GM12873 (cell line): ENCODE data around the gene KCNMA1.

ENCODE experiments used
- TF ChIP-seq, protein P1 (sequence below): IDR thresholded peaks from 2 replicates; pipeline ENCODE4 v1.5.1; 2012; ENCODE audit warnings: low read depth, mild to moderate bottlenecking, moderate library complexity, low read length, control low read depth; ENCODE audit not compliant: insufficient read depth; ENCODE audit errors: missing control alignments

Gene KCNMA1

DNA sequence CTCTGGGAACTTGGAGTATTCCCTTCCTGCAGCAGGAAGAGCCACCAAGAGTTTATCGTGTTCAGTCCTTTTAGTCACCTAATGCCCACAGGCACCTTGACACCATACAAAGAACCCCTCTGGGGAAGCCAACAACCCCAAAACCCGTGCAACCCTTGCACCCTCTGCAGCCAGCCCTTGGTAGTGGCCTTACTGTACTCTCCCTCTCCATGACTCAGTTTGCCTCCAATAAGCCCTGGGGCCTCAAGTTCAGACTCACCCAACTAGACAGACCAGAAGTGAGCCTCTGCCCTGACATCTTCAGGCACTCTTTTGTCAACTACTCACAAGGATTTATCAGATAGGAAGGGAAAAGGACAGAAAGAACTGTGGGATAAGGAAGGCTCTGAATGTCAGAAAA is 30.9 kb downstream of the KCNMA1 start:
- TF ChIP-seq, protein P1, sequence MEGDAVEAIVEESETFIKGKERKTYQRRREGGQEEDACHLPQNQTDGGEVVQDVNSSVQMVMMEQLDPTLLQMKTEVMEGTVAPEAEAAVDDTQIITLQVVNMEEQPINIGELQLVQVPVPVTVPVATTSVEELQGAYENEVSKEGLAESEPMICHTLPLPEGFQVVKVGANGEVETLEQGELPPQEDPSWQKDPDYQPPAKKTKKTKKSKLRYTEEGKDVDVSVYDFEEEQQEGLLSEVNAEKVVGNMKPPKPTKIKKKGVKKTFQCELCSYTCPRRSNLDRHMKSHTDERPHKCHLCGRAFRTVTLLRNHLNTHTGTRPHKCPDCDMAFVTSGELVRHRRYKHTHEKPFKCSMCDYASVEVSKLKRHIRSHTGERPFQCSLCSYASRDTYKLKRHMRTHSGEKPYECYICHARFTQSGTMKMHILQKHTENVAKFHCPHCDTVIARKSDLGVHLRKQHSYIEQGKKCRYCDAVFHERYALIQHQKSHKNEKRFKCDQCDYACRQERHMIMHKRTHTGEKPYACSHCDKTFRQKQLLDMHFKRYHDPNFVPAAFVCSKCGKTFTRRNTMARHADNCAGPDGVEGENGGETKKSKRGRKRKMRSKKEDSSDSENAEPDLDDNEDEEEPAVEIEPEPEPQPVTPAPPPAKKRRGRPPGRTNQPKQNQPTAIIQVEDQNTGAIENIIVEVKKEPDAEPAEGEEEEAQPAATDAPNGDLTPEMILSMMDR: no peak

- TF ChIP-seq, protein P1: no peak
These were observed 32.1 kb downstream of the KCNMA1 start for GRCh38 chr10:77605466-77605865.

DNA sequence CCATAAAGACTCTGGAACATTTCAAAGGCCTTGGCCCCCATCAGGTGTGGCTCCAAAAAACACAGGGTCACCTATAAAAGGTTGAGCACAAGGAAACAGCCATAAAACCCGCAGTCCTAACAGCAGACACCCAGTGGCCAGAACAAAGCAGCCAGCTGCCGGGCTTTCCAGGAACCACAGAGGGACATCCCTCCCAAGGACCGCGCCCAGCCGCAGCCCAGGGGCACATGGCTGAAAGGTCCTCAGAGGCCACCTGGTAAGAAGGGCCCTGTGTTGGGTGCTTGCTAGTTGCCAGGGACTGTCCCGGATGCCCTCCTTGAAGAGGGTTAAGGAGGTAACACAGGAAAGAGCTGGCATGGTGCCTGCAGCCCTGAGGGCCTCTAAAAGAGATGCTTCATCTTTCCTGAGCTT is 32.7 kb downstream of the KCNMA1 start:
- TF ChIP-seq, protein P1: no peak

GRCh38 chr10:77604063-77604462 is 33.5 kb downstream of the KCNMA1 start:
- TF ChIP-seq, protein P1: no peak

DNA sequence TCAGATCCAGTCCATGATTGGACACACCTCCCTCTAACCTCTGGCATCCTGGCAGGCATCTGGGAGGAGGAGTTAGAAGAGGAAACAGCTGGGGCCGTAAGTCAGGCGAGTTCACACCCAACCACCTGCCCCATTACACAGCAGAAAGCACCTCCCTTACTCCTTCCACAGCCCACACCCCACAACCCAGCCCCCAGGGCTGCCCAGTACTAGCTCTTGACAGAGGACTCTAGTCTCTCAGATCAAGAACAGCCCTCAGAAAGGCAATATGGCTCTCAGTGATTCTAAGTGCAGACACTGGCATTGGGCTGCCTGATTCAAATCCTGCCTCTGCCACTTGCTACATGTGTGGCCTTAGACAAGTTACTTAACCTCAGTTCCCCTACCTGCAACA is 34.1 kb downstream of the KCNMA1 start:
- TF ChIP-seq, protein P1: no peak

DNA sequence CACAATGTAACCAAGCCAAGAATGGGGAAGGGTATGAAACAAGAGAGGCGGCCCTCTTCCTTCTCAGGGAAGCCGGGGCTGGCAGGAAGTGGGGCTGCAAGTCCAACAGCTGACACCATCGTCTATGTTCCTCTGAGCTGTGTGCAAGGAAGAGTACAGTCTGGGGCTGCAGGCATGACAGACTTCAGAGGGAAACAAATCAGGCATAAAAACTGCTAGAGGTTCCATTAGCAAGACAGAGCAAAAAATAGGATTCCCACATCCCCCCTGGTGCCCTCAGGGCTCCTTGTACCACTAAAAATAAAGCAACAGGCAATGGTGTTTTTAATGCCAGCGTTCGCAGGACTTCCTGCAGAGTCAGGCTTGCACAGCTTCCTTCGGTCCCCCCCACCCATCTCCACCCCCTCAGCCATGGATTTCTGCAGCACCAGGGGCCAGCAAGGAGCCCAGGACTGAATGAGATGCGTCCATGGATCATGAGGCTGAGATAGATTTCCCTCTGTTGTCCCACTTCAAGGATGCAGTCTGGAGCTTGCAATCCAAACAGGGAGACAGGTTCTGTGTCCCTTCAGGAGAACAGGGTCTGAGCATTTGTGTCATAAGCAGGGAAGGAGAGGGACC is 34.6 kb downstream of the KCNMA1 start:
- TF ChIP-seq, protein P1: no peak

DNA sequence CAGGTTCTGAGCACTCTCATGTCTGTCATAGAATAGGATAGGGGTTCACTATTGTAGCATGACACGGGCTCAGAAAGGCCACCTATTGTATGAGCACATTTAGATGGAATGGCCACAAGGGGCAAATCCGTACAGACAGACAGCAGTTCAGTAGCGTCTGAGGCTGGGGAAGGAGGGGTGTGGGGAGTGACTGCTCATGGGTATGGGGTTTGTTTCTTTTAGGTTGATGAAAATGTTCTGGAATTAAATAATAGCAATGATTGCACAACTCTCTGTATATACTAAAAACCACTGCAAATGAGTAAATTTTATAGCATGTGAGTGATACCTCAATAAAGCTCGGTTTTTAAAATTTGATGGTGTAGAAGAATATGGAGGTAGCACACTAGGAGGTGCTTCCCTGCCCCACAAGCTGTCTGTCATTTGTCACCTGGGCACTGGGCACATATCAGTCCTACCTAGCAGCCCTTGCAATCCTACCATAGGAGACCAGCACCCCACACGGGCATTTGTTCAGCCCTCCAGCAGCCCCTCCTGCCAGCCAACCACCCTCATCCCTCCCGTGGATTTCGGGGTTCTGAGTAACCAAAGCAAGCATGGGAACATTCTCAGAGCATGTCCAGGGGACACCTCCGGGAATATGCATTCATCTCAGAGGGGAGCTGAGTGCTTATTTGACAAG is 35.2 kb downstream of the KCNMA1 start:
- TF ChIP-seq, protein P1: no peak
